ENCODE data around the gene PPFIBP2.

Gene PPFIBP2

DNA sequence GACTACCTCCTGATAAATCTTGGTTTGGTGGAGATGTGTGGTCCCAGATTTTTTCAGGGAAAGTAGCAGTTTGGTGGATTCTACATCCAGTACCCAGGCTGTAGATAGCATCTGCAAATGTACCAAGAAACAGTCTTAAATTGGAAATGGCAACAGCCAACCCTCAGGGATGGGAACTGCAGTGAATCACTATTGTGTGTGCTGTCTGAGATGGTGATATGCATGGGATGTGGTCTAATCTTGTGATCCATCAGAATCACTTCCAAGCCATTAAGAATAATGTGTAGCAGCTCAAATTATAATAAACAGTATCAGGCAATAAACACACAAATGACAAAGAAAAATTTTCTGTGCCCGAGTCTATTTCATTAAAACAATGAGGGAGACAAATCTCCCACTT is 25.1 kb upstream of the PPFIBP2 start:
- Histone ChIP-seq H3K4me1 (ENCODE audit: insufficient read depth, low read length) (peaks cover 8% of the 10 kb centered on the region), H3K9me3 (ENCODE audit: low read length) (no peaks in the 10 kb centered on the region), H3K4me3 (ENCODE audit: low read length) (no peak overlapping the region), H3K36me3 (ENCODE audit: insufficient read depth, low read length) (no peaks in the 10 kb centered on the region), H2AFZ (ENCODE audit: low read depth, low read length) (no peak overlapping the region), H3K27me3 (ENCODE audit: insufficient read depth, low read length) (no peaks in the 10 kb centered on the region)

DNA sequence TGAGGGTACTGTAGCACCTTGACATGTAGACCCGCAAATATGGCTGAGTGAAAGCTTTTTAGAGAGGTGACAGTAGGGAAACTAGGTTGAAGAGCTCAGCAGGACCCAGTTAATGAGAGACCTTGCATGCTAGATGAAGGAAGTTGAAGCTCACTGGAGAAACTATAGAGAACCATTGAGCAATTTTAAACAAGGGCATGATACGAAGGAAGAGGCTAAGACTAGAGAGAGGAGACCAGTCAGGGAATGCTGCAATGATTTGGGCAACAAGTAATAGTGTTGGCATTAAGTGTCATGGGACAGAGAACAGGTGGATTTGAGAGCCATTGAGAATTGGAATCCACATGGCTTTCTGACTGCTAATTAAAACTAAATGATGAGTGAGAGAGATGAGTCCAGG is 24.4 kb upstream of the PPFIBP2 start:
- peaks cover 8% of the 10 kb centered on the region for H3K4me1 ChIP-seq (ENCODE audit: insufficient read depth, low read length)
- no peak overlapping the region for H3K4me3 ChIP-seq (ENCODE audit: low read length)
- H3K36me3 ChIP-seq (ENCODE audit: insufficient read depth, low read length): no peaks in the 10 kb centered on the region
- no peaks in the 10 kb centered on the region for H3K9me3 ChIP-seq (ENCODE audit: low read length)
- no peaks in the 10 kb centered on the region for H3K27me3 ChIP-seq (ENCODE audit: insufficient read depth, low read length)
- H2AFZ ChIP-seq (ENCODE audit: low read depth, low read length): no peak overlapping the region

DNA sequence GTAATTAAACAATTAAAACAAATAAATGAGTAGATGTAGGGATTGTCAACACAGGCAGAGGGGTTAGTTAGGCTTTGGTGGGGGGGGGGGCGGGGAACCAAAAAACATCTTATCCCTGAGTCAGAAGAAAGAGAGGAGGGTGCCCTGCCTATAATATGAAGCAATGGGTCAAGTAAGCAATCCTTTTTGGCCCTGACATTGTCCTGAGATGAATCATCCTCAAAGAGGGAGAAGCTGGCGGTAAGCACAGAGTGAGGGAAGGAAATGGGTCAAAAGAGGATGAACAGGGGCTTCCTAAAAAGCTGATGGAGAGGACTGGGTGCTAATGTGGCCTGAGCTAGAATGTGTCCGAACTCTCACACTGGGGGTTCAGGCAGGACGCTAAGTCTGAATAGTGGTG is 23.7 kb upstream of the PPFIBP2 start:
- Histone ChIP-seq H3K36me3 (ENCODE audit: insufficient read depth, low read length) (no peaks in the 10 kb centered on the region), H3K4me3 (ENCODE audit: low read length) (no peak overlapping the region), H2AFZ (ENCODE audit: low read depth, low read length) (no peak overlapping the region), H3K4me1 (ENCODE audit: insufficient read depth, low read length) (peaks cover 8% of the 10 kb centered on the region), H3K27me3 (ENCODE audit: insufficient read depth, low read length) (no peaks in the 10 kb centered on the region), H3K9me3 (ENCODE audit: low read length) (no peaks in the 10 kb centered on the region)

DNA sequence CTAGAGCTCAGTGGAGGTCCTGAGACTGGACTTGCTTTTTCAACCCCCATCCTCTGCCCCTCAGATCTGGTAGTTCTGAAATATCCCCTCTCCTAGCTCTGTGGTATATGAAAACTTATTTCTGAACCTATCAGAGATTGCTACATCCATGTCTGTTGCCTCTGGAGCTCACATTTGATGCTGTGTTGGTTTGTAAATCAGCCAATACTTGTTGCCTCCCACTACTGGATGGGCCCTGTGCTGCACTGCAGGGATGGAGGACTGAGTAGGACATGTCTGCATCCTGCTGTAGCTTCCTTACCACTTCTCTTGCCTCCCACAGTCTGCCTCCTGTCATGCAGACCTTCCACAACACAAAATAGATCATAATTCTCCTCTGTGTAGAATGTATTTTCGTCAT is 23.3 kb upstream of the PPFIBP2 start:
- no peaks in the 10 kb centered on the region for H3K9me3 ChIP-seq (ENCODE audit: low read length)
- no peaks in the 10 kb centered on the region for H3K36me3 ChIP-seq (ENCODE audit: insufficient read depth, low read length)
- H3K4me1 ChIP-seq (ENCODE audit: insufficient read depth, low read length): peaks cover 8% of the 10 kb centered on the region
- H3K27me3 ChIP-seq (ENCODE audit: insufficient read depth, low read length): no peaks in the 10 kb centered on the region
- no peak overlapping the region for H2AFZ ChIP-seq (ENCODE audit: low read depth, low read length)
- no peak overlapping the region for H3K4me3 ChIP-seq (ENCODE audit: low read length)

DNA sequence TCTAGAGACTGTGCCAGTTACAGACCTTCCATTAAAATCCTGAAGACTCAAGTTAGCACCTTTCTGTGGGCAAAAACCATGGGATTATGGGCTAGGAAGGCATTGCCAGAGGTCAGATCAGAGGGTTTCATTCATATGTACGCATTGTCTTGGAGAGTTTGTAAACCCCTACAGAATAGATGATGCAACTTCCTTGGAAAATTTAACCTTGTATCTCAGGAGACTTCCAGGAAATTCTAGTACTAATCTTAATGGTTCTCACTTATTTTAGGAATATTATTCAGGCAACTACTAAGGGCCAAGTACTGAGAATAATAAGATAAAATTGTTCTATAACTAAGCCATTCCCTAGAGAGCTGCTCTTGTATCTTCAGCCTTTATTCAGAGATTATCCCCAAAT is 21.5 kb upstream of the PPFIBP2 start:
- no peak overlapping the region for H3K4me3 ChIP-seq (ENCODE audit: low read length)
- no peaks in the 10 kb centered on the region for H3K9me3 ChIP-seq (ENCODE audit: low read length)
- no peaks in the 10 kb centered on the region for H3K36me3 ChIP-seq (ENCODE audit: insufficient read depth, low read length)
- no peaks in the 10 kb centered on the region for H3K27me3 ChIP-seq (ENCODE audit: insufficient read depth, low read length)
- no peak overlapping the region for H2AFZ ChIP-seq (ENCODE audit: low read depth, low read length)
- H3K4me1 ChIP-seq (ENCODE audit: insufficient read depth, low read length): peaks cover 8% of the 10 kb centered on the region

DNA sequence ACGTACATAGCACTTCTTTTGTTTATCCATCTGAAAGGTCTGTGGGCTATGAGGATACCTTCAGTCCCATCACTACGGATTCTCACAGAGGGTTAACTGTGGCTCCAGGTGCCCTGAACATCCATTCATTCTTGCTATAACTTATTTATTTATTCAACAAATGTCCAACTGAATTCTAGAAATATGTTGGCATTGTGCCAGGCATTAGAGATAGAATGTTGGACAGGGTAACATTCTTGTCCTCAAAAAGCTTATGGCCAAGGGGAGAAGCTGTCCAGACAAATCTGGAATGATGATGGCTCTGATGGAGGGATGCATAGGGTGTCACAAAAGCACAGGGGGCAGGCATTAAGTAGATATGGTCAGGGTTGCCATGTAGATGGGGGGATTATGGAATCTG is 20.1 kb upstream of the PPFIBP2 start:
- H3K9me3 ChIP-seq (ENCODE audit: low read length): no peaks in the 10 kb centered on the region
- no peak overlapping the region for H2AFZ ChIP-seq (ENCODE audit: low read depth, low read length)
- H3K36me3 ChIP-seq (ENCODE audit: insufficient read depth, low read length): no peaks in the 10 kb centered on the region
- H3K4me3 ChIP-seq (ENCODE audit: low read length): no peak overlapping the region
- peaks cover 2% of the 10 kb centered on the region for H3K27me3 ChIP-seq (ENCODE audit: insufficient read depth, low read length)
- peaks cover 8% of the 10 kb centered on the region for H3K4me1 ChIP-seq (ENCODE audit: insufficient read depth, low read length)

DNA sequence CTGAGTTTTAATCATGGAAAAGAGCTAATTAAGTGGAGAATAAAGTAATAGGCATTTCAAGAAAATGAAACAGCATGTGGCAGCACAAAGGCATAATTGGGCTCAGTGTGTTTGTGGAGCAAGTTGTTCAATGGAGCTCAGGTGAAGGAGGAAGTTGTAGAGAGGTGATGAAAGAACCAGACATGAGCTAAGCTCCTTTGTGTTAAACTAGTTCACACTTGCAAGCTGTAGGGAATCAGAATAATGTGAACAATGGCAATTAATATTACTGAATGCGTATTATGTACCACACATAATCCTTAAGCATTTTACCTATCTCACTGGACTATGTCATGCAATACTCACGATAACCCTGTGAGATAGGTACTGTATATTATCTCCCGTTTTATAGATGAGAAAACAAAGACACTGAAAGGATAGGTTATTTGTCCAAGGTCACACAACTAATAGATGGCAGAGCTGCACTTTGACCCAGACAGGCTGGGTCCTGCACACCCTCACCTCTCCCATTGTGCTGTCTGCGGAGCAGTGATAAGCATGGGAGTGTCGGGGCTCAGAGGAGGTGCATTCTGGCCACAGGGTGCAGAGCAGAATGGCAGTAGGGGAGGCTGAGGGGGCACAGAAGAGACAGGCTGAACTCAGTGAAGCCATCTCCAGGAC is 19.6 kb upstream of the PPFIBP2 start:
- Histone ChIP-seq H3K27me3 (ENCODE audit: insufficient read depth, low read length) (peaks cover 2% of the 10 kb centered on the region), H3K36me3 (ENCODE audit: insufficient read depth, low read length) (no peaks in the 10 kb centered on the region), H3K4me3 (ENCODE audit: low read length) (no peak overlapping the region), H3K9me3 (ENCODE audit: low read length) (no peaks in the 10 kb centered on the region), H2AFZ (ENCODE audit: low read depth, low read length) (no peak overlapping the region), H3K4me1 (ENCODE audit: insufficient read depth, low read length) (peaks cover 8% of the 10 kb centered on the region)

DNA sequence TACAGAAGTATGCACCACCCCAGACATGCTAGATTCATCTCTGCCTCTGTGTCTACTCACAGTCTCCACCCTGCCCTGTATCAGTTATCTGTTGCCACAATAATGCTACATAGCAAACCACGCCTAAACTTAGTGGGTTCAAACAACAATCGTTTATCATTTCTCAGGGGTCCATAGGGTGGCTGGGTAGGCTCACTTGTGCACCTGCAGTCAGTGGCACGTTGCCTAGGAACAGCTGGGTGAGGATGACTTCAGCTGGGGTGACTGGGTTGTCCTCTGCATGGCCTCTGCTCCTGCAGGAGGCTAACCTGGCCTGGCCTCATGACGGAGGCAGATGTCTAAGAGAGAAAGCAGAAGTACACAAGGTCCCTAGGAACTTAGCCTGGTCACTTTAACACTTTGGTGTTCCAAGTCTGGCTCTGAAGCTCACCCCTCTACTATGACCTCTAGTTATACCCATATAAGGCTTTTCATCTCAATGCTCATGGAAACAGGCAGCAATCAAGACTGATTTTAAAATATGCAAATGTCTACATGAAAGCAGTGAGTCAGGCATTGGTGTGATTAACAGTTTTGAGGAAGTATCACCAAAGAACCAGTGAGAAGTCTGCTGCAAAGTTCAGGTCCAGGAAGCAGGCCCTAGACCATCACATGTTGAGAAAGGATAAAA is 17.8 kb upstream of the PPFIBP2 start:
- Histone ChIP-seq H3K9me3 (ENCODE audit: low read length) (no peaks in the 10 kb centered on the region), H3K27me3 (ENCODE audit: insufficient read depth, low read length) (peaks cover 2% of the 10 kb centered on the region), H3K4me1 (ENCODE audit: insufficient read depth, low read length) (peaks cover 6% of the 10 kb centered on the region), H3K4me3 (ENCODE audit: low read length) (no peak overlapping the region), H3K36me3 (ENCODE audit: insufficient read depth, low read length) (no peaks in the 10 kb centered on the region), H2AFZ (ENCODE audit: low read depth, low read length) (no peak overlapping the region)

DNA sequence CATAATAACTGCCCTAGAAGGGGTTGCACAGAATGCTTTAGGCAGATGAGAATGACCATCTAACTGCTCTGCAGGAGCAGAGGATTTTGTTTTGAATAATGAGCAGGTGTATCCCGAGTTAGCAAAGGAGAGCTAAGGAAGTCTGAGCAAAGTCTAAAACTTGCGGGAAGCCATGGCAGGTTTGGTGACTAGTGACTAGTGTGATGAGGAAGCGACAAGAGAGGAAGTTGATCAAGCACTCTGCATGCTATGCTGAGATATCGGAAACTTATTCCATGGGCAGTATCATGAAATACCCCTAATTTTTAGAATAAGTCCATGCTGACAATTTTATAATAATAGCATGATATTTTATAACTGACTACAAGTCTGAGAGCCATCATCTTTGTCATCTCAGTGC is 15.6 kb upstream of the PPFIBP2 start:
- Histone ChIP-seq H3K4me3 (ENCODE audit: low read length) (no peak overlapping the region), H3K9me3 (ENCODE audit: low read length) (no peaks in the 10 kb centered on the region), H3K27me3 (ENCODE audit: insufficient read depth, low read length) (peaks cover 2% of the 10 kb centered on the region), H3K4me1 (ENCODE audit: insufficient read depth, low read length) (no peaks in the 10 kb centered on the region), H3K36me3 (ENCODE audit: insufficient read depth, low read length) (no peaks in the 10 kb centered on the region), H2AFZ (ENCODE audit: low read depth, low read length) (no peak overlapping the region)

DNA sequence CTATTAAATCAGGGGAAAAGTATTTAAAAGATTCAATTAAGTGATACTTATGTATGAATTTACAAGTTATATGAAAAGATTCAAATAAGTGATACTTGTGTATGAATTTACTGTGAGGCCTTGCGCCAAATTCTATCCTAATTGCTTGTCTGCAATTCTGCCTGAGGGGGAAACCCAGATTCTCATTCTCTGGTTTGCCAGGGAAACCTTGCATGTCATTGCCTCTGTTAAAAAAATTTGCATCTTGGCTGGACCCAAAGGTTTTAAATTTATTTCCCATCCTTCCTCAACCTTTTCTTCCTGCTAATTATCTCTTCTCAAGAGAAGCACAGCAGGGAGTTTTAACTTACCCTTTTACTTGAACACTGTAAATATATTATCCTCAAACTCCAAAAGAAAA is 14.7 kb upstream of the PPFIBP2 start:
- H3K9me3 ChIP-seq (ENCODE audit: low read length): no peaks in the 10 kb centered on the region
- peaks cover 2% of the 10 kb centered on the region for H3K27me3 ChIP-seq (ENCODE audit: insufficient read depth, low read length)
- H3K36me3 ChIP-seq (ENCODE audit: insufficient read depth, low read length): no peaks in the 10 kb centered on the region
- H2AFZ ChIP-seq (ENCODE audit: low read depth, low read length): no peak overlapping the region
- no peak overlapping the region for H3K4me3 ChIP-seq (ENCODE audit: low read length)
- no peaks in the 10 kb centered on the region for H3K4me1 ChIP-seq (ENCODE audit: insufficient read depth, low read length)

DNA sequence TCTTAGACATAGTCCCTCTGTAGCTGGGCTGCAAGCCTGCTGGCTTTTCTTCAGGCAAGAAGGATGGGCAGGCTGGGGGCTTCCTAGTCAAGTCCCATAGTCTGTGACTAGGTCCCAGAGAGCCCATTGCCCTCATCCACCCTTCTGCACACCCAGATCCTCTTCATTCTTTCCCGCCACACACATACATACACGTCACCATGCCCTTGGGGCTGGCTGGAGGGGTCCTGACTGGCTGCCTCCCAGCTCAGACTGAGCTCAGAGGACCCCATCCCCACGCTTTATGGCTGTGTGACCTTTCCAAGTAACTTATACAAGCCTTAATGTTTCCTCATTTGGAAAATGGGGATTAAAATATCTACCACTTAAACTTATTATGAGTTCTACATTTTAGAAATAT is 13.5 kb upstream of the PPFIBP2 start:
- Histone ChIP-seq H2AFZ (ENCODE audit: low read depth, low read length) (no peak overlapping the region), H3K4me3 (ENCODE audit: low read length) (no peak overlapping the region), H3K36me3 (ENCODE audit: insufficient read depth, low read length) (no peaks in the 10 kb centered on the region), H3K9me3 (ENCODE audit: low read length) (no peaks in the 10 kb centered on the region), H3K4me1 (ENCODE audit: insufficient read depth, low read length) (no peaks in the 10 kb centered on the region), H3K27me3 (ENCODE audit: insufficient read depth, low read length) (peaks cover 2% of the 10 kb centered on the region)

DNA sequence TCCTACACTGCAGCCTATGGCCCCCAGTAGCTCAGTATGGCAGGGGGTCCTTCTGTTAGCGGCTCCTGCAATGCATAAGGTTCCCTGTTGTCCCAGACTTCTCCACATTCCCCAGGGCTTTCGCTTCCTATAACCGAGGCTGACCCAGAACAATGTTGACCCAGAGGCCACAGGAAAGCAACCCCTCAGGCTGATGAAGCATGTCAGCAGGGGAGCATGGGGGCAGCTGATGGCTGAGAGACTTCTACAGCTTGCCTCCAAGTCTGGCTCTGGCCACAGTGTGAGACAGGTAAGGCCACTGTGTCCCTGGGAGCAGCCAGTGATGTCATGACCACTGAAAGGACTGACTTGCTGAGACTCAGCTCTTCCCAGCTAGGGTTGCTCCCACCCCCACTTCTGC is 12.5 kb upstream of the PPFIBP2 start:
- H3K4me1 ChIP-seq (ENCODE audit: insufficient read depth, low read length): no peaks in the 10 kb centered on the region
- H3K27me3 ChIP-seq (ENCODE audit: insufficient read depth, low read length): peaks cover 2% of the 10 kb centered on the region
- no peak overlapping the region for H2AFZ ChIP-seq (ENCODE audit: low read depth, low read length)
- H3K9me3 ChIP-seq (ENCODE audit: low read length): no peaks in the 10 kb centered on the region
- H3K4me3 ChIP-seq (ENCODE audit: low read length): no peak overlapping the region
- no peaks in the 10 kb centered on the region for H3K36me3 ChIP-seq (ENCODE audit: insufficient read depth, low read length)

DNA sequence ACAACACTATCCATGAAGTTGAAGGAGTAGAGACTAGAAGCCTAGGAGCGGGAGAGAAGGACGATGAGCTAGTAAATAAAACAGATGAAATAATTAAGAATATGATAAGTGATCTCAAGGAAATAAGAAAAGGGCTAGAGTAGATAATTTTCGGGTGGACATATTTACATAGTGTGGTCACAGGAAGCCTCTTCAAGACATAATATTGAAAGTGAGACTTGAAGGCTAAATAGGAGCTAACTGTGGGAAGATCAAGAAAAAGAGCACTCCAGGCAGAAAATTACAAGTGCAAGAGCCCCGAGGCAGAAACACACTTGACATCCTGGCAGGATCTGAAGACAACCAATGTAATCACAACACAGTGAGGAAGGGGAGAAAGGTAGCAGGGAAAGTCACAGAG is 11.9 kb upstream of the PPFIBP2 start:
- Histone ChIP-seq H3K4me3 (ENCODE audit: low read length) (no peak overlapping the region), H3K4me1 (ENCODE audit: insufficient read depth, low read length) (no peaks in the 10 kb centered on the region)

DNA sequence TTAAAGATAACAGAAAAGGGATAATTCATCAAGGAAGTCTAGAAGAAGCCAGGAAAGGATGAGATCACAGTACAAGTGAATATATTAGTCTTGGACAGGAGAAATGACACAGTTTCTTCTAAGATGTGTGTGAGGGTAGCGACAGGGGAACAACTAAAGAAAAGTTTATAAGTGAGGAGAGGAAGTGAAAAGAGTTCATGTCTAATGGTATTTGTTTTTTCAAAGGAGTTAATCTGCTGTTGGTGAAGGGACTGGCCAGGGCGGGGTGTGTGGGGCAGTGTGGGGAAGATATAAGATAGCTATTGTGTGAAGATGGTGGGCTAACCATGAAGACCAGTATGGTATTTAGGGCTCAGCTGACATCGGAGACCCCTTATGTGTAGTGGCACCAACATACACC is 7.6 kb upstream of the PPFIBP2 start:
- H3K4me3 ChIP-seq (ENCODE audit: low read length): no peak overlapping the region
- no peaks in the 10 kb centered on the region for H3K36me3 ChIP-seq (ENCODE audit: insufficient read depth, low read length)
- no peak overlapping the region for H2AFZ ChIP-seq (ENCODE audit: low read depth, low read length)
- peaks cover 2% of the 10 kb centered on the region for H3K27me3 ChIP-seq (ENCODE audit: insufficient read depth, low read length)
- no peaks in the 10 kb centered on the region for H3K4me1 ChIP-seq (ENCODE audit: insufficient read depth, low read length)
- no peaks in the 10 kb centered on the region for H3K9me3 ChIP-seq (ENCODE audit: low read length)

More for the DNA sequence above, 11.9 kb upstream of the PPFIBP2 start:
- Histone ChIP-seq H3K36me3 (ENCODE audit: insufficient read depth, low read length) (no peaks in the 10 kb centered on the region), H2AFZ (ENCODE audit: low read depth, low read length) (no peak overlapping the region), H3K27me3 (ENCODE audit: insufficient read depth, low read length) (peaks cover 2% of the 10 kb centered on the region), H3K9me3 (ENCODE audit: low read length) (no peaks in the 10 kb centered on the region)

Data from neuron (in vitro differentiated cells).